SK-MEL-5 (cell line): ENCODE measurements around the gene EPC1. TPM values are rescaled to one million over a fixed set of nuclear protein-coding genes. Genes with fewer than 3 reads are reported as not detected.
"Not testable (repeated sequence)": the region's sequence is repeated elsewhere in the genome, so short reads cannot be mapped to it uniquely, and the experiment has no call there.

Experiments
- DNase-seq: peaks from one replicate; pipeline ENCODE4 v3.0.0-alpha.2; 2016; ENCODE audit warnings: low read depth, low spot score
- in situ Hi-C: cut with HindIII; loops from 2 replicates; pipeline ENCODE4 v1.10.0; 2016; ENCODE audit warnings: low sequenced_read_pairs, high pct_unique_total_duplicates, low pct_unique_long_range_greater_than_20kb
- total RNA-seq: library from RNA; depleted of rRNA; stranded (reverse); fragments of >200 nt; shearing (Covaris generic); gene quantifications from 2 replicates; pipeline ENCODE4 v1.2.3, GENCODE V29; 2014

EPC1 gene
- total RNA-seq, 1 experiment from 2014 or later = 11.8 TPM

- DNase-seq = no peak
- in situ Hi-C loops = no loop called here
Measured at GRCh38 chr10:32374605-32375004, 27.6 kb upstream of the EPC1 start.

- DNase-seq = no peak
- in situ Hi-C loops = no loop called here
Measured at GRCh38 chr10:32373496-32373895, 26.5 kb upstream of the EPC1 start.

- in situ Hi-C loops = no loop called here
- no peak for DNase-seq
Measured at GRCh38 chr10:32373031-32373430, 26.1 kb upstream of the EPC1 start.

GRCh38 chr10:32372000-32372875 is 25.3 kb upstream of the EPC1 start:
- in situ Hi-C loops = no loop called here
- DNase-seq = no peak

GRCh38 chr10:32371101-32371500 is 24.1 kb upstream of the EPC1 start:
- in situ Hi-C loops = no loop called here
- no peak for DNase-seq

GRCh38 chr10:32367793-32368453 is 21.0 kb upstream of the EPC1 start:
- in situ Hi-C loops = no loop called here
- DNase-seq = peak; percentile 61

GRCh38 chr10:32366588-32366987 is 19.6 kb upstream of the EPC1 start:
- DNase-seq = no peak
- in situ Hi-C loops = no loop called here

- no peak for DNase-seq
- in situ Hi-C loops = no loop called here
Measured at GRCh38 chr10:32366111-32366510, 19.2 kb upstream of the EPC1 start.

GRCh38 chr10:32365404-32365803 is 18.4 kb upstream of the EPC1 start:
- in situ Hi-C loops, DNase-seq: not testable (repeated sequence)

GRCh38 chr10:32362571-32362970 is 15.6 kb upstream of the EPC1 start:
- in situ Hi-C loops = no loop called here

GRCh38 chr10:32360884-32361283 is 13.9 kb upstream of the EPC1 start:
- in situ Hi-C loops = no loop called here
- no peak for DNase-seq

More at GRCh38 chr10:32362571-32362970, 15.6 kb upstream of the EPC1 start:
- no peak for DNase-seq

- in situ Hi-C loops = no loop called here
- DNase-seq = no peak
Measured at GRCh38 chr10:32360241-32360640, 13.3 kb upstream of the EPC1 start.

GRCh38 chr10:32357056-32357735 is 10.2 kb upstream of the EPC1 start:
- in situ Hi-C loops = no loop called here
- DNase-seq = no peak

- in situ Hi-C loops = not testable (repeated sequence)
Measured at GRCh38 chr10:32354690-32355089, 7.7 kb upstream of the EPC1 start.

GRCh38 chr10:32350811-32351350 is 3.9 kb upstream of the EPC1 start:
- in situ Hi-C loops = no loop called here
- DNase-seq = no peak

More at GRCh38 chr10:32354690-32355089, 7.7 kb upstream of the EPC1 start:
- not testable (repeated sequence) for DNase-seq

GRCh38 chr10:32349968-32350738 is 3.2 kb upstream of the EPC1 start:
- no peak for DNase-seq
- in situ Hi-C loops = no loop called here

GRCh38 chr10:32349199-32349585 is 2.2 kb upstream of the EPC1 start:
- in situ Hi-C loops = no loop called here

More at GRCh38 chr10:32349199-32349585, 2.2 kb upstream of the EPC1 start:
- no peak for DNase-seq
